GM08714 (cell line): Measurements from ENCODE around the gene PRKAG2.

Experiments
- H3K4me3 ChIP-seq: fragments of 200-500 bp; sonication (Bioruptor generic); 2 replicates; pipeline ENCODE4 v1.5.1; 2014; ENCODE audit warnings: mild to moderate bottlenecking, low read length, inconsistent platforms
- ZNF274 ChIP-seq: IDR thresholded peaks from 2 replicates; pipeline ENCODE4 v1.6.1; 2012; ENCODE audit warnings: mild to moderate bottlenecking, low read depth, low read length

Gene PRKAG2

DNA sequence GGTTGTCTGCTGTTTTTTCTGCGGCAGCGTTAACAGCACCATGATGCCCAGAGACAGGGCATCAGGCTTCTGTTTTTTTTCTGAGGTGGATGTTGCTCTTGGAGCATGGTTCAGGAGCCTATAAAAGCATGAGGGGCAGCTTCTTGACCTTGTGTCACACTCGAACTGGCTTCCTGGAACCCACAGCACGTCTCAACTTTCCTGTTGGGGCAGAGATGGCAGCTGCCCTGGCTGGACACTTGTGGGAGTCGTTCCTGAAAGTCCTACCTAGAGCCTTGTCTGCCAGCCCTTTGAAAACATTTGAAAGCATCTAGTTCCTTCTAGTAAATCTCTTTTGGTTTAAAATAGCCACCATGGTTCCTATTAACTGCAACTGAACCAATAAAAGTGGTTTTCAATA is 28.9 kb upstream of the PRKAG2 start:
- H3K4me3 ChIP-seq, result no peak overlapping the region
- no peak for TF ChIP-seq ZNF274

GRCh38 chr7:151905353-151905752 is 28.4 kb upstream of the PRKAG2 start:
- no peak overlapping the region for H3K4me3 ChIP-seq
- no peak for TF ChIP-seq ZNF274

DNA sequence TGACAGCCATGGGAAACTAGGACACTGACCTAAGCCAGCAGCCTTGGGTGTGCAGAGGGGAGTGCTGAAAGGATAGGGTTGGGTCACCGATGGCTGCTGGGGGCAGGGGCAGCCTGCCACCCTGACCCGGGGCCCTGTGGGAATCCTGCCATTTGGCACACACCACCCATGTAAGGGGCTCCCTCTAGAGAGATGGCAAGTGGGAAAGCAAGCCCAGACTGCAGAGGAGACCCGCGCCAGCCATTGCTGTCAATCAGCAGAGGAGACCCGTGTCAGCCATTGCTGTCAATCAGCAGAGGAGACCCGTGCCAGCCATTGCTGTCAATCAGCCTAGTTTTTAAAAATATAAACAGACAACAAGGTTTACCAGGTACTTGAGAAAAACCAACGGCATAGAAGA is 27.4 kb upstream of the PRKAG2 start:
- H3K4me3 ChIP-seq, result no peak overlapping the region
- TF ChIP-seq ZNF274, result no peak

DNA sequence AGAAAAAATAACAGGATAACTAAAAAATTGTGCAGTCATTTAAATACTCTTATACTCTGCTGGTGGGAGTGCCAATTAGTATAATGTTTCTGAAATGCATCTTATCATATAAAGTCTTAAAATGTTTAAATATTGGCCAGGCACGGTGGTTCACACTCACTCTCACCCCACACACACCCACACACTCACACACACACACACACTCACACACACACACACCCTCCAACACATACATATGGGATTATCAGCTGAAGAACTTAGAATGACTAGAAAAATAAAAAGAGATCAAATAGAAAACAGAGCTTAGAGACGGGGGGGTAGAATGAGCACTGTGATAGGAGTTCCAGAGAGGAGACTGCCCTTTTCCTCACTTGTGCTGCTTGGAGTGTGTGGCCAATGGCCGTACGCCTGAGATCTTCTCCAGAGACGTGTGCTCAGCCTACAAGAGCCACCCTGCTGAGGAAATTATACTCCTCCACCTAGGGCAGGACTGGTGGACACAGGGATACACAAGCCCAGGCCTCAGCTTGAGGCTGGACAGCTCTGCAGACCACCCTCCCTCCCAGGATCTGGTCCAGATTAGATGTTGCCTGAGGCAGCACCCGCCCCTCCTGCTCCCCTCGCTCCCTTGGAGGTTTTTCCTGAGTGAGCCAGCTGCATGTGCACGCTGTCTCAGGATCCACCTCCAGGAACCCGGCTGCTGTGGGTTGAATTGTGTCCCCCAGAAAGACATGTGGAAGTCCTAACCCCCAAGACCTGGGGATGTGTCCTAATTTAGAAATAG is 26.5 kb upstream of the PRKAG2 start:
- TF ChIP-seq ZNF274, result no peak

GRCh38 chr7:151902311-151902710 is 25.4 kb upstream of the PRKAG2 start:
- H3K4me3 ChIP-seq, result no peak overlapping the region
- TF ChIP-seq ZNF274, result no peak

More for the DNA sequence above, 26.5 kb upstream of the PRKAG2 start:
- H3K4me3 ChIP-seq, result no peak overlapping the region

GRCh38 chr7:151901828-151902227 is 24.9 kb upstream of the PRKAG2 start:
- no peak for TF ChIP-seq ZNF274
- no peak overlapping the region for H3K4me3 ChIP-seq

- TF ChIP-seq ZNF274, result no peak
- H3K4me3 ChIP-seq, result no peak overlapping the region
Observed at GRCh38 chr7:151900986-151901621, 24.2 kb upstream of the PRKAG2 start.

DNA sequence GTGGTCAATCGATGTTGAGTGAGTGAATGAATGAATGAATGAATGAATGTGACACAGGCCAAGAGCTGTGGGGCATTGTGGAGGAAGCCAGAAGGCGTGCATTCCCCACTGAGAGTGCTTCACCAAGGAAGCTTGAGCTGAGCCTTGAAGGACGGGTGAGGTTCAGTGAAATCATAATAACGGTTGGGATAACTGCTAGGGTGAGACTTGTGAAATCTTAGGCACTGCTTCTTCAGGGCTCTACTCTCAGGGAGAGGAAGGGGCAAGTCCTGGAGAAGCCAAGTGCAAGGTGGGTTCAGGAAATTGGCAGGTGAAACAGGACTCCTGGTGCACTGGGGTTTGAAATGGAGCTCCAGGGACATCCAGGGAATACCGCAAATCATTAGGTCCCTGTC is 23.7 kb upstream of the PRKAG2 start:
- no peak for TF ChIP-seq ZNF274
- H3K4me3 ChIP-seq, result no peak overlapping the region

DNA sequence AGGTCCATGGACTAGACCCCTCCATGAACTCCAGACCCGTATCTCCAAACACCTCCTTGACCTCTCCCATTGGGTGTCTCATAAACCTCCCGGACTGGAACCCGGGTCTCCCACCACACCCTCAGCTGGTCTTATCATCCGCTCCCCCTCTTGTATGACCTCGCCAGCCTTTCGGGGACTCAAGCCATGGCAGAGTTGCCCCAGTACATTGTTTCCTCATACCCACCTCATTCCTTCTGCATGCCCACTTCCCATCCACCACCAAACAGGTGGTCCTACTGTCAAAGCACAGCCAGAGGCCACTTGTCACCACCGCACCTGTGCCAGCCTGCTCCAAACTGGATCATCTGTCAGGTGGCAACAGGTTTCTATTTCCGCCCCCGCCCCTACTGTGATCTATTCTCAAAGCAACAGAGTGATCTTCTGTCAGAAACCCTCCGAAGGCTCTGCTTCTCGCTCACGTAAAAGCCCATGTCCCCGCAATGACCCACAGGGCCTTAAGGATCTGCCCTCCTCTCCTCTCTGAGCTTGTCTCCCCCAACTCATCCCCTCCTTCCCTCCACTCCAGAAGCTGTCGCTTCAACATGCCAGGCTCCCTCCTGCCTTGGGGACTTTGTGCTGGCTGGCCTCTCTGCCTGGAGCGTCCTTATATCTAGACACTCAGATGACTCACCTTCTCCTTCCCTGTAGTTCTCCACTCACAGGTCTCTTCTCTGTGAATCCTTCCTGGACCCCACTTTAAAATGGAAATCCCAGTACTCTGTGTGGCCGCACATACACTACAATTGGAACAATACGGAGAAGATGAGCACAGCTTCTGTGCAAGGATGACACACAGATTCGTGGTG is 22.8 kb upstream of the PRKAG2 start:
- H3K4me3 ChIP-seq, result no peak overlapping the region
- no peak for TF ChIP-seq ZNF274

GRCh38 chr7:151897951-151898686 is 21.2 kb upstream of the PRKAG2 start:
- H3K4me3 ChIP-seq, result no peak overlapping the region
- TF ChIP-seq ZNF274, result no peak

GRCh38 chr7:151897161-151897731 is 20.3 kb upstream of the PRKAG2 start:
- TF ChIP-seq ZNF274, result no peak
- H3K4me3 ChIP-seq, result no peak overlapping the region

- no peak overlapping the region for H3K4me3 ChIP-seq
- TF ChIP-seq ZNF274, result no peak
Observed at GRCh38 chr7:151896486-151896885, 19.6 kb upstream of the PRKAG2 start.

DNA sequence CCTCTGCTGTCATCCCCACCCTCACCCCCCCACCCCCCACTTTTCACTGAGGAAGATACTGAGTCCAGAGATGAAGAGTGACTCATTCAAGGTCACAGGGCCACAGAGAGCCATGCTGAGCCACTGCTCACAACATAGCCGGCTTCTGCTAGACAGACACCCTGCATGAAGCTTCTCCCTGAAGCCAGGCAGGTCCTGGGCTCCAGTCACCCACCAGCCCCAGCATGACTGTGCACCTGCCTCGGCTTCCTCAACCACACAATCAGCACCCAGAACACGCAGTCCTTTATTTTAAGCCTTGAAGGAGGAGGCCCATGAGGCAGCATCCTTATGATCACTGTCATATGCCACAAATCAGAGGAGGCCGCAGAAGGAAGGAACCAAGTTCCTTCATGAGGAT is 19.2 kb upstream of the PRKAG2 start:
- no peak for TF ChIP-seq ZNF274
- H3K4me3 ChIP-seq, result no peak overlapping the region

DNA sequence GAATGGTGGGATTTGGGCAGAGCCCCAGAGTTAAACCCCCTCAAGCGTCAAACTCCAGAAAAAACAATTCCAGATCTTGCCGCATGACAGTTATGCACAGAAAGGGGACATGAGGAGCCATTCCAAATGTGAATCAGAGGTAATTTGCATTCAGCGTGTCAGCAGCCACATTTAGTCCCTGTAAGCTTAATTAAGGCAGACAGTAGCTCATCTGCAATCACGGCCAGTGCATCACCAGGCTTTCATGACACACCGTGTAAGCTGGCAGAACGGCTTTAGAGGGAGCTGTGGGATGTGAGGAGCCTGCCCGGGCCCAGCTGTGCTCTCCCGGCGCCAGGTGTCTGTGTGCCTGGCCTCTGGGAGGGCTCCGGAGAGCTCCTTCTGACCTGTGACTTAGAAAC is 18.7 kb upstream of the PRKAG2 start:
- no peak overlapping the region for H3K4me3 ChIP-seq
- no peak for TF ChIP-seq ZNF274
